ENCODE data around the gene TYRP1.

DNA sequence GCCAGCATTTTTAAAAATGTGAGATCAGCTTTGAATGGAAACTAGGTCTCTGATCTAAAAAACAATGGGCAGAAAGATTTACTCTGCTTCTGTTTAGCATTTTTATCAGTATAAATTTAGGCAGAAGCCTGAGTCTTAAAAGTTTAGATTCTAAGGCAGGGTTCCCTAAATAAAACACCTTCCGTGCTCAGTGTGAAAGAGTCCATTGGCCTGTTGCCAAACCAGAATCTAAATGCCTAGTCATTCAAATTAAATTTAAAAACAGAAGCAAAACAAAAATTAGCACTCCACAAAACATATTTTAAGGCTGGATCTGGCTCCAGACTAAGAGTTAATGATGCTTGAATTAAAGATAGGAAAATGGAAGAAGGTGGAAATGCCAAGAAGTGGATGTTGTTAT, 4.5 kb downstream of the TYRP1 start:
- TF ChIP-seq, protein P1, sequence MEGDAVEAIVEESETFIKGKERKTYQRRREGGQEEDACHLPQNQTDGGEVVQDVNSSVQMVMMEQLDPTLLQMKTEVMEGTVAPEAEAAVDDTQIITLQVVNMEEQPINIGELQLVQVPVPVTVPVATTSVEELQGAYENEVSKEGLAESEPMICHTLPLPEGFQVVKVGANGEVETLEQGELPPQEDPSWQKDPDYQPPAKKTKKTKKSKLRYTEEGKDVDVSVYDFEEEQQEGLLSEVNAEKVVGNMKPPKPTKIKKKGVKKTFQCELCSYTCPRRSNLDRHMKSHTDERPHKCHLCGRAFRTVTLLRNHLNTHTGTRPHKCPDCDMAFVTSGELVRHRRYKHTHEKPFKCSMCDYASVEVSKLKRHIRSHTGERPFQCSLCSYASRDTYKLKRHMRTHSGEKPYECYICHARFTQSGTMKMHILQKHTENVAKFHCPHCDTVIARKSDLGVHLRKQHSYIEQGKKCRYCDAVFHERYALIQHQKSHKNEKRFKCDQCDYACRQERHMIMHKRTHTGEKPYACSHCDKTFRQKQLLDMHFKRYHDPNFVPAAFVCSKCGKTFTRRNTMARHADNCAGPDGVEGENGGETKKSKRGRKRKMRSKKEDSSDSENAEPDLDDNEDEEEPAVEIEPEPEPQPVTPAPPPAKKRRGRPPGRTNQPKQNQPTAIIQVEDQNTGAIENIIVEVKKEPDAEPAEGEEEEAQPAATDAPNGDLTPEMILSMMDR (conservative IDR thresholded peaks at IDR 0.05; ENCODE audit: low read length) = no peak
- TF ChIP-seq EZH2phosphoT487 (IDR thresholded peaks at IDR 0.05; ENCODE audit: borderline replicate concordance) = no peak

Measured in Loucy (cell line).